Measurements from ENCODE around the gene IRF1.
"Not testable (repeated sequence)": the region's sequence is repeated elsewhere in the genome, so short reads cannot be mapped to it uniquely, and the experiment has no call there.

Gene IRF1

GRCh38 chr5:132486318-132487094 lies 4.1 kb downstream of the IRF1 start:
- no peak for DNase-seq (ENCODE audit: low read depth)

- no peak for DNase-seq (ENCODE audit: low read depth)
Measured at GRCh38 chr5:132485641-132486317, 4.8 kb downstream of the IRF1 start.

GRCh38 chr5:132484876-132485640 lies 5.5 kb downstream of the IRF1 start:
- DNase-seq (ENCODE audit: low read depth), result not testable (repeated sequence)

GRCh38 chr5:132484391-132484725 lies 6.2 kb downstream of the IRF1 start:
- DNase-seq (ENCODE audit: low read depth), result no peak

GRCh38 chr5:132483661-132484390 lies 6.7 kb downstream of the IRF1 start:
- DNase-seq (ENCODE audit: low read depth), result no peak

GRCh38 chr5:132483101-132483500 lies 7.5 kb downstream of the IRF1 start:
- no peak for DNase-seq (ENCODE audit: low read depth)

- DNase-seq (ENCODE audit: low read depth), result no peak
Measured at GRCh38 chr5:132481596-132482211, 8.9 kb downstream of the IRF1 start.

- DNase-seq (ENCODE audit: low read depth), result no peak
Measured at GRCh38 chr5:132480893-132481595, 9.5 kb downstream of the IRF1 start.

GRCh38 chr5:132480546-132480892 lies 10.1 kb downstream of the IRF1 start:
- DNase-seq (ENCODE audit: low read depth), result no peak

- DNase-seq (ENCODE audit: low read depth), result no peak
Measured at GRCh38 chr5:132480042-132480441, 10.5 kb downstream of the IRF1 start.

GRCh38 chr5:132479111-132479951 lies 11.2 kb downstream of the IRF1 start:
- DNase-seq (ENCODE audit: low read depth), result no peak

GRCh38 chr5:132478366-132478871 lies 12.2 kb downstream of the IRF1 start:
- no peak for DNase-seq (ENCODE audit: low read depth)

GRCh38 chr5:132477784-132478365 lies 12.7 kb downstream of the IRF1 start:
- DNase-seq (ENCODE audit: low read depth), result no peak

GRCh38 chr5:132476876-132477781 lies 13.4 kb downstream of the IRF1 start:
- no peak for DNase-seq (ENCODE audit: low read depth)

- DNase-seq (ENCODE audit: low read depth), result no peak
Measured at GRCh38 chr5:132475987-132476875, 14.3 kb downstream of the IRF1 start.

GRCh38 chr5:132475497-132475882 lies 15.1 kb downstream of the IRF1 start:
- no peak for DNase-seq (ENCODE audit: low read depth)

- DNase-seq (ENCODE audit: low read depth), result no peak
Measured at GRCh38 chr5:132474881-132475496, 15.6 kb downstream of the IRF1 start.
